ENCODE measurements around the gene DUS3L. TPM values are rescaled to one million over a fixed set of nuclear protein-coding genes. Genes with fewer than 3 reads are reported as not detected.

Gene DUS3L
- total RNA-seq, 1 experiment from 2014 or later: 67.0 TPM

- DNase-seq: no peak
- Histone ChIP-seq H4K5ac (ENCODE audit: insufficient read length, low read depth, low read length) (no peak overlapping the region), H2BK15ac (ENCODE audit: low read depth, low read length) (no peak overlapping the region), H2AK5ac (ENCODE audit: insufficient read length, low read length) (no peak overlapping the region), H3K79me2 (ENCODE audit: insufficient read depth, low read length) (no peaks in the 10 kb centered on the region), H3K56ac (ENCODE audit: insufficient read length, low read depth, low read length) (no peak overlapping the region), H3K27ac (ENCODE audit: insufficient read length, low read depth, low read length) (no peak overlapping the region), H3K27me3 (ENCODE audit: insufficient read depth, low read length) (no peaks in the 10 kb centered on the region; the same call in 1 of the 2 replicates), H3K23ac (ENCODE audit: insufficient read length, low read depth, low read length) (no peak overlapping the region), H4K91ac (ENCODE audit: insufficient read length, low read depth, low read length) (no peak overlapping the region), H3K14ac (ENCODE audit: insufficient read depth, low read length) (no peak overlapping the region; the same call in 1 of the 2 replicates), H3K9me3 (ENCODE audit: control insufficient read depth, low read depth, low read length) (no peaks in the 10 kb centered on the region), H2AFZ (ENCODE audit: low read length) (no peak overlapping the region), H3K4me2 (ENCODE audit: insufficient read depth, insufficient read length, low read length) (no peak overlapping the region), H3K4me1 (ENCODE audit: insufficient read depth, low read length) (no peaks in the 10 kb centered on the region), H2BK5ac (ENCODE audit: insufficient read length, low read length) (no peak overlapping the region), H2BK20ac (ENCODE audit: low read depth, low read length, poor library complexity, severe bottlenecking) (no peak overlapping the region), H3K9ac (ENCODE audit: extremely low read depth, insufficient read length, low read length) (no peak overlapping the region), H4K20me1 (ENCODE audit: control insufficient read depth, insufficient read depth, insufficient read length) (no peaks in the 10 kb centered on the region), H3T11ph (ENCODE audit: low read length) (no peak overlapping the region), H3K23me2 (ENCODE audit: insufficient read length, low read depth, low read length, poor library complexity, severe bottlenecking) (peaks cover 6% of the 10 kb centered on the region), H3K18ac (ENCODE audit: insufficient read length, low read depth, low read length) (no peak overlapping the region), H2BK12ac (ENCODE audit: insufficient read length, low read depth, low read length) (no peak overlapping the region), H3K79me1 (ENCODE audit: insufficient read depth, low read depth, low read length, poor library complexity, severe bottlenecking) (no peaks in the 10 kb centered on the region), H2BK120ac (ENCODE audit: low read depth, low read length, poor library complexity, severe bottlenecking) (no peak overlapping the region), H3K4ac (ENCODE audit: low read depth, low read length) (no peak overlapping the region), H4K8ac (replicated peaks; ENCODE audit: insufficient read length, low read depth, low read length) (no peak overlapping the region)
- Mint-ChIP-seq H3K9me3 (peaks cover 0 to 4% of the 10 kb centered on the region in 2 experiments; a peak in 3 of 5 replicates), H3K27me3 (ENCODE audit: low read depth) (peaks cover 37% of the 10 kb centered on the region), H3K4me3 (peak overlapping the region in 1 of 2 experiments; percentile 9; a peak in 1 of 5 replicates), H3K27ac (no peak overlapping the region), H3K36me3 (ENCODE audit: insufficient read depth in 1 of 3, low read depth in 3 of 3) (peaks cover 0 to 4% (median 0%) of the 10 kb centered on the region in 3 experiments; a peak in 2 of 7 replicates), H3K4me1 (peaks cover 14 to 28% of the 10 kb centered on the region in 2 experiments)
- WGBS (ENCODE audit: extremely low coverage, insufficient read length, low lambda C conversion rate): no CpG with 5 or more reads among the region's 5 CpGs
- TF ChIP-seq CTCF (conservative IDR thresholded peaks at IDR 0.05): no peak
Measured at GRCh38 chr19:5806905-5807304, 15.9 kb upstream of the DUS3L start.
